Measurements from ENCODE around the gene GPRC6A.
A peak's percentile ranks its signal among the peaks of the same experiment; 100 is the strongest.

GPRC6A gene

DNA sequence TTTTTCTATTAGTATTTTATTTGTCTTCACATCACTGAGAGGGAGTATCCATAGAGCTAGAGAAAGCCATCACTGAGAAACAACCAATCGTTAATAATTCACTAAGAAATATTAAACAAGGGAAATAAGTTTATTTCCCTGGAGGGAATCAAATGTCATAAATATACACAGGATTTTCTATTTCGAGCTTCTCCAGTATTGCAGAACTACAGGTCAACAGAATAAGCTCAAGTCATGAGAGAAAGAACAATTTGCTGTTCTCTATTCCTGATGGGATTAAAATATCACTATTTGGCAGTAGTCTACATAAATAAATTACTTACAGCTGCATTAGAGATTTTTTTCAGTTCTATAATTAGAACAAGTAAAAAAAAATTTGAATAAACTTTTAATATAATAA is 61.2 kb downstream of the GPRC6A start:
- TF ChIP-seq, protein P1, sequence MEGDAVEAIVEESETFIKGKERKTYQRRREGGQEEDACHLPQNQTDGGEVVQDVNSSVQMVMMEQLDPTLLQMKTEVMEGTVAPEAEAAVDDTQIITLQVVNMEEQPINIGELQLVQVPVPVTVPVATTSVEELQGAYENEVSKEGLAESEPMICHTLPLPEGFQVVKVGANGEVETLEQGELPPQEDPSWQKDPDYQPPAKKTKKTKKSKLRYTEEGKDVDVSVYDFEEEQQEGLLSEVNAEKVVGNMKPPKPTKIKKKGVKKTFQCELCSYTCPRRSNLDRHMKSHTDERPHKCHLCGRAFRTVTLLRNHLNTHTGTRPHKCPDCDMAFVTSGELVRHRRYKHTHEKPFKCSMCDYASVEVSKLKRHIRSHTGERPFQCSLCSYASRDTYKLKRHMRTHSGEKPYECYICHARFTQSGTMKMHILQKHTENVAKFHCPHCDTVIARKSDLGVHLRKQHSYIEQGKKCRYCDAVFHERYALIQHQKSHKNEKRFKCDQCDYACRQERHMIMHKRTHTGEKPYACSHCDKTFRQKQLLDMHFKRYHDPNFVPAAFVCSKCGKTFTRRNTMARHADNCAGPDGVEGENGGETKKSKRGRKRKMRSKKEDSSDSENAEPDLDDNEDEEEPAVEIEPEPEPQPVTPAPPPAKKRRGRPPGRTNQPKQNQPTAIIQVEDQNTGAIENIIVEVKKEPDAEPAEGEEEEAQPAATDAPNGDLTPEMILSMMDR (IDR thresholded peaks at IDR 0.05; ENCODE audit: borderline replicate concordance, control extremely low read depth, extremely low read depth, insufficient read depth, missing control alignments), result no peak
- no peak for DNase-seq (ENCODE audit: low spot score)
- in situ Hi-C loops (cut with MboI; ENCODE audit: low sequenced_read_pairs, unreplicated experiment), result no loop called here

DNA sequence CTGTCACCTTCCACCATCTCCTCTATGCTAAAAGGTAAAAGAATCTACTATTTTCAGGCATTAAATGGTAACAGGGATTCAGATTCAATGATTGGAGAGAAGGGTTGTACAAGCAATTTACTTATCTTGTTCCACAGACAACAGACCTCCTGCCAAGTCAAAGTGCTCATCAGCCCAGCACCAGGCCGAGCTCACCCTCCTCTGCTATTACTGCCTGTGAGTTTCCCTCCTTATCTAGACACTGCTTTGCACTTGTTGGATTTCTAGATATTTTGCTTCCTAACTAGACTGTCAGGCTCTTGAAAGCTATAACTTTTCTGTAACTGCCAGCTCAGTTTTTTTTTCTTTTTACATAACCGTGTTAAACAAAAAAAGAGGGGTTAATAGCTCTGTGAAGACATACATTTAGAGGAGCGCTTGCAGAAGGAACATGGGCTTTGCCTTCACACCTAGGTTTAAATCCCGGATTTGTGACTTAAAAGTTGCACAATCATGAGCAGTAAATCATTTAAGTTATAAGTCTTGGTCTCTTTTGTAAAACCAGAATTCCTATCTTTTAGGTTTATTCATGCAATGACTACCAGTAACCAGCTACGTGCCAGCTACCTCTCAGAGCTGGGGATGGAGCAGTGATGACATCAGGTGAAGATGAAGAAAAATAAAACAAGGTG is 62.2 kb downstream of the GPRC6A start:
- DNase-seq (ENCODE audit: low spot score), result no peak

DNA sequence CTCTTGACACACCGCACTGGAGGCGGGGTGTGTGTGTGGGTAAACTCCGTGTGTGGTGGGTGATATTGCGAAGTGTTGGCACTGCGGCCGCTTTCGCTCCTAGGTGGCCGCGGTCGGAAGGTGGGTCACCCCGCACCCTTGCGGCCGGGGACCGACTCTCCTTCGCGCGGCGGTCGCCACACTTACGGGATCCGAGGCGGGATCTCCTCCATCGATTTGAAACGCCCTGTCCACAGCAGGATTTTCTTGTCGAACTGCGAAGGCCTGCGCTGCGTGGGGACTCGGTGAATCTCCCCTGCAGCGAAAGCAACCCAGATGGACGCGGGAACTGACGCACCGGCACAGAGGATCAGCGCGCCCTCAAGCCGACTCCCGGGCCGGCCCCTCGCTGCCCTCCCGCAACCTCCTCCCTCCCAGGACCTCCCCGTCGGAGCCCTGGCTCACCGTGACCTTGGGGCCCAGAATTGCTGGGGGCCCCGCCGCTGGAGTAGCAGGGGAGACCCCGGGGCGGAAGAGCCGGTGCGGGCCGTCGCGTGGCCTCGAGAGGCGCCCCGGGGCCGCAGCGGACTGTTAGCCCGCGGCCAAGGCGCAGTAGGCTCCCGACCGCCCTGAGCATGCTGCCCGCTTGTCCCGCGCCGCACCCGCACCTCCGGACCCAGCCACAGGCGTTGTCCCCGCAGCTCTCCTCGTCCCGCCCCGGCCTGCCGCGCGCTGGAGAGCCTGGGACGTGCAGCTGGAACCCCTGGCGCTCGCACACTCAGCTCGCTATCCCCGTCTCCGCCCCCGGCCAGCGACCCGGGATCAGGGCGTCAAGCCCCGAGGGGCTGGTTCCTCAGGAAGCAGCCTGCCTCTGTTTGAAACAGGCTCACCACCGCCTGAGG is 63.7 kb downstream of the GPRC6A start, which contains the start of gene FAM162B:
Gene FAM162B (minus strand): TSS at position 759 of the 881 bp plus-strand sequence. CDS start 143 bp downstream, at position 616.
- TF ChIP-seq, protein P1 (IDR thresholded peaks at IDR 0.05; ENCODE audit: borderline replicate concordance, control extremely low read depth, extremely low read depth, insufficient read depth, missing control alignments), result no peak
- peak; percentile 43 for DNase-seq (ENCODE audit: low spot score)
- in situ Hi-C loops (cut with MboI; ENCODE audit: low sequenced_read_pairs, unreplicated experiment), result no loop called here

More for the DNA sequence above, 62.2 kb downstream of the GPRC6A start:
- in situ Hi-C loops (cut with MboI; ENCODE audit: low sequenced_read_pairs, unreplicated experiment), result no loop called here
- TF ChIP-seq, protein P1 (IDR thresholded peaks at IDR 0.05; ENCODE audit: borderline replicate concordance, control extremely low read depth, extremely low read depth, insufficient read depth, missing control alignments), result no peak

DNA sequence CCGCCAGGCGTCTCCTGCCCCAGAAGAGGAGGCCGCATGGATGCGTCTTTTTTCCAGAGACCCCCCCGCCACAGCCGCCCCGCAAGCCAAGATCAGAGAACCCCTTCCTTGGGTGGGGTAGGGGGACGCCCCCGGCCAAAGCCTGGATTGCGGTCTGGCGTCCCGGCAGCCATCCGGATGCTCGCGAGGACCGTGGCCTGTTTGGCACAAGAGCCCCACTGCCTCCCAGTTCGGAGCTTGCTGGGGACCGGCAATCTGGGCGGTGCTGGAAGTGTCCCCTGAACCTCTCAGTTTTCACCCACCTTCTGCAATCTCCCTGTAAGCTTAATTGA is 64.3 kb downstream of the GPRC6A start:
- TF ChIP-seq, protein P1 (IDR thresholded peaks at IDR 0.05; ENCODE audit: borderline replicate concordance, control extremely low read depth, extremely low read depth, insufficient read depth, missing control alignments), result no peak
- peak; percentile 31 for DNase-seq (ENCODE audit: low spot score)
- in situ Hi-C loops (cut with MboI; ENCODE audit: low sequenced_read_pairs, unreplicated experiment), result no loop called here

DNA sequence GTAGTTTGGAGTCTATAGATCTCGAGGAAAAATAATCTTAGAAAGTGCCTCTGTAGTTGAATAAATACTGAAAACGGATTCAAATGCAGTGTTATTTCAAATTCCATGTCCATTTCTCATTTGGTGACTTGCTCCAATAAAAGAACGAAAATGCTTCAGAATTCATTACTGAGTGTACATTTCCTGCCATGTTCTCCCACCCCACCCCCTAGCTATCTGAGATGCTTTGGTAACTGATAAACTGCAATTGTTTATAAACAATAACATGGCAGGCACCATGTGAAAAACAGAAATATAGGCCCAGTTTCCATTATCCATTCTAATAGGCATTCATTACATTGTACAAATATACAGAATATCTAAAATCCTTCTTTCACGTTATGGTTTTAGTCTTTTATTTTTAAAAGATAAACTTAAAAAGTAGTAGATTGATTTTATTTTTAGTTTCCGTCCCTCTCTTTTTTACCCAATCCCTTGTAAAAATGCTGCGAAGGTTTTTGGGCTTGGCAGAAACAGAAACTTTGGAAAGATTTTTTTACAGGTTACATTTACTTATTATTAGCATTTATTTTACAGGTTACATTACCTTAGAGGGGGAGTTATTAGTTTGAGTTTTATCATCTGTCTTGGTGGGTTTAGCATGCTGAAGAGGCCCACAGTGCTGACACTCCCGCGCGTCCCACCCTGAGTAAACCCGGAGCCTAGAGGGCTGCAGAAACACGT is 64.8 kb downstream of the GPRC6A start:
- no peak for DNase-seq (ENCODE audit: low spot score)
- TF ChIP-seq, protein P1 (IDR thresholded peaks at IDR 0.05; ENCODE audit: borderline replicate concordance, control extremely low read depth, extremely low read depth, insufficient read depth, missing control alignments), result no peak
- in situ Hi-C loops (cut with MboI; ENCODE audit: low sequenced_read_pairs, unreplicated experiment), result no loop called here

DNA sequence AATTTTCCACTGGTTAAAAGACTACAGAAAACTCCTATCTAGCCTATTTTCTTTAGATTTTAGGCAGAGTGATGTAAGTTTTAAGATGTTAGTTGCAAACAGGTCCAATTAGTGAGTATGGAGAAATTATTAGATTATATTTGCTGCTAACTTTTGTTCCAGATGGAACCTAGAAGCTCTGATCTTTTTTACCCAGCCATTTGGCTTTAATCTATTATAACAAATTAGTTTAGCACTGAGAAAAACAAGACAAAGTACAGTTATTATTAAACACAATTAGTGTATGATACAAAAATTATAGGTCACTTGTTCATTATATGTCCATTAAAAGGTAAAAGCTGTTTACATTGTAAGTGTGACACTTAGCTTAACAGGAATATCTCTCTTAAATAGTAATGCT is 65.8 kb downstream of the GPRC6A start:
- in situ Hi-C loops (cut with MboI; ENCODE audit: low sequenced_read_pairs, unreplicated experiment), result no loop called here
- DNase-seq (ENCODE audit: low spot score), result no peak
- TF ChIP-seq, protein P1 (IDR thresholded peaks at IDR 0.05; ENCODE audit: borderline replicate concordance, control extremely low read depth, extremely low read depth, insufficient read depth, missing control alignments), result no peak
